Adipocyte (in vitro differentiated cells): ENCODE results near the gene ARAP3.
"Not testable (repeated sequence)": the region's sequence is repeated elsewhere in the genome, so short reads cannot be mapped to it uniquely, and the experiment has no call there.

Experiments
- DNase-seq: peaks from one replicate; pipeline ENCODE4 v3.0.0-alpha.2; 2015; ENCODE audit warnings: low read depth
- H3K27me3 ChIP-seq: replicated peaks from 2 replicates; pipeline ENCODE4 v1.7.0; 2013; ENCODE audit warnings: mild to moderate bottlenecking, low read length, moderate library complexity; ENCODE audit not compliant: control insufficient read depth, insufficient read depth
- H3K36me3 ChIP-seq: 2 replicates; pipeline ENCODE4 v1.7.0; 2013; ENCODE audit warnings: low read length, mild to moderate bottlenecking, moderate library complexity; ENCODE audit not compliant: control insufficient read depth, insufficient read depth, severe bottlenecking
- H3K4me1 ChIP-seq: 2 replicates; pipeline ENCODE4 v1.7.0; 2013; ENCODE audit warnings: mild to moderate bottlenecking, low read length, moderate library complexity; ENCODE audit not compliant: control insufficient read depth, insufficient read depth
- H3K4me3 ChIP-seq: 2 replicates; pipeline ENCODE4 v1.7.0; 2013; ENCODE audit warnings: mild to moderate bottlenecking, low read length, moderate library complexity
- H3K9ac ChIP-seq: 2 replicates; pipeline ENCODE4 v1.7.0; 2013; ENCODE audit warnings: mild to moderate bottlenecking, low read length, moderate library complexity
- H3K9me3 ChIP-seq: 2 replicates; pipeline ENCODE4 v1.7.0; 2013; ENCODE audit warnings: mild to moderate bottlenecking, low read length, moderate library complexity; ENCODE audit not compliant: control insufficient read depth

ARAP3 gene

GRCh38 chr5:141623611-141624010 lies 58.4 kb downstream of the ARAP3 start:
- DNase-seq: no peak
- H3K27me3 ChIP-seq: no peaks in the 10 kb centered on the region
- H3K4me3 ChIP-seq: no peak overlapping the region
- peaks cover 82% of the 10 kb centered on the region for H3K36me3 ChIP-seq
- H3K9ac ChIP-seq: no peak overlapping the region
- peaks cover 15% of the 10 kb centered on the region for H3K4me1 ChIP-seq
- no peaks in the 10 kb centered on the region for H3K9me3 ChIP-seq

- no peak for DNase-seq
These were observed 58.8 kb downstream of the ARAP3 start for GRCh38 chr5:141623186-141623585.

GRCh38 chr5:141618804-141619554 lies 63.1 kb downstream of the ARAP3 start, which contains the start of gene DIAPH1:
Gene DIAPH1 (minus strand): TSS chr5:141619000. CDS start chr5:141618914, 86 bp downstream.
- DNase-seq: peak; percentile 93
- Histone ChIP-seq H3K4me3 (peak within 1 kb of the TSS; percentile 86), H3K9me3 (no peaks in the 10 kb centered on the region), H3K27me3 (no peaks in the 10 kb centered on the region), H3K36me3 (peaks cover 42% of the 10 kb centered on the region), H3K4me1 (peaks cover 29% of the 10 kb centered on the region), H3K9ac (peak within 1 kb of the TSS; percentile 88)

More at GRCh38 chr5:141623186-141623585, 58.8 kb downstream of the ARAP3 start:
- no peak overlapping the region for H3K4me3 ChIP-seq
- H3K9ac ChIP-seq: no peak overlapping the region
- peaks cover 11% of the 10 kb centered on the region for H3K4me1 ChIP-seq
- H3K36me3 ChIP-seq: peaks cover 78% of the 10 kb centered on the region
- no peaks in the 10 kb centered on the region for H3K9me3 ChIP-seq
- H3K27me3 ChIP-seq: no peaks in the 10 kb centered on the region

GRCh38 chr5:141618030-141618803 lies 63.8 kb downstream of the ARAP3 start:
- DNase-seq: peak; percentile 58

GRCh38 chr5:141617682-141618029 lies 64.4 kb downstream of the ARAP3 start:
- H3K4me1 ChIP-seq: peaks cover 24% of the 10 kb centered on the region
- no peak for DNase-seq
- no peaks in the 10 kb centered on the region for H3K27me3 ChIP-seq
- H3K9me3 ChIP-seq: no peaks in the 10 kb centered on the region
- peak overlapping the region; percentile 86 for H3K4me3 ChIP-seq
- peak overlapping the region; percentile 88 for H3K9ac ChIP-seq
- peaks cover 29% of the 10 kb centered on the region for H3K36me3 ChIP-seq

More at GRCh38 chr5:141618030-141618803, 63.8 kb downstream of the ARAP3 start:
- Histone ChIP-seq H3K36me3 (peaks cover 34% of the 10 kb centered on the region), H3K4me1 (peaks cover 24% of the 10 kb centered on the region), H3K9me3 (no peaks in the 10 kb centered on the region), H3K27me3 (no peaks in the 10 kb centered on the region), H3K4me3 (peak overlapping the region; percentile 86), H3K9ac (peak overlapping the region; percentile 88)

- H3K27me3 ChIP-seq: no peaks in the 10 kb centered on the region
- peaks cover 24% of the 10 kb centered on the region for H3K4me1 ChIP-seq
- no peak for DNase-seq
- peak overlapping the region; percentile 86 for H3K4me3 ChIP-seq
- H3K9ac ChIP-seq: peak overlapping the region; percentile 88
- H3K9me3 ChIP-seq: no peaks in the 10 kb centered on the region
- peaks cover 24% of the 10 kb centered on the region for H3K36me3 ChIP-seq
These were observed 64.9 kb downstream of the ARAP3 start for GRCh38 chr5:141617128-141617527.

GRCh38 chr5:141615991-141616720 lies 65.9 kb downstream of the ARAP3 start:
- peaks cover 24% of the 10 kb centered on the region for H3K4me1 ChIP-seq
- H3K27me3 ChIP-seq: no peaks in the 10 kb centered on the region
- peaks cover 14% of the 10 kb centered on the region for H3K36me3 ChIP-seq
- no peak overlapping the region for H3K9ac ChIP-seq
- no peaks in the 10 kb centered on the region for H3K9me3 ChIP-seq
- no peak for DNase-seq
- peak overlapping the region; percentile 86 for H3K4me3 ChIP-seq

- Histone ChIP-seq H3K4me3 (no peak overlapping the region), H3K27me3 (no peaks in the 10 kb centered on the region)
- no peak for DNase-seq
These were observed 68.7 kb downstream of the ARAP3 start for GRCh38 chr5:141613344-141613743.

GRCh38 chr5:141611289-141611688 lies 70.7 kb downstream of the ARAP3 start:
- no peaks in the 10 kb centered on the region for H3K27me3 ChIP-seq
- H3K4me1 ChIP-seq: peaks cover 1% of the 10 kb centered on the region
- no peak for DNase-seq
- H3K4me3 ChIP-seq: no peak overlapping the region
- no peaks in the 10 kb centered on the region for H3K9me3 ChIP-seq
- no peaks in the 10 kb centered on the region for H3K36me3 ChIP-seq
- no peak overlapping the region for H3K9ac ChIP-seq

More at GRCh38 chr5:141613344-141613743, 68.7 kb downstream of the ARAP3 start:
- peaks cover 20% of the 10 kb centered on the region for H3K4me1 ChIP-seq
- no peaks in the 10 kb centered on the region for H3K36me3 ChIP-seq
- no peak overlapping the region for H3K9ac ChIP-seq
- no peaks in the 10 kb centered on the region for H3K9me3 ChIP-seq

- H3K9ac ChIP-seq, H3K4me3 ChIP-seq, H3K27me3 ChIP-seq, H3K36me3 ChIP-seq, DNase-seq, H3K9me3 ChIP-seq: not testable (repeated sequence)
- H3K4me1 ChIP-seq: peaks cover 10% of the 10 kb centered on the region
These were observed 72.1 kb downstream of the ARAP3 start for GRCh38 chr5:141609921-141610320.

- Histone ChIP-seq H3K9me3 (no peaks in the 10 kb centered on the region), H3K4me3 (no peak overlapping the region), H3K9ac (no peak overlapping the region), H3K36me3 (no peaks in the 10 kb centered on the region), H3K4me1 (peaks cover 19% of the 10 kb centered on the region), H3K27me3 (no peaks in the 10 kb centered on the region)
- DNase-seq: no peak
These were observed 73.0 kb downstream of the ARAP3 start for GRCh38 chr5:141609044-141609443.
